ENCODE measurements around the gene MFSD2A.
A peak's percentile ranks its signal among the peaks of the same experiment; 100 is the strongest.

Gene MFSD2A

DNA sequence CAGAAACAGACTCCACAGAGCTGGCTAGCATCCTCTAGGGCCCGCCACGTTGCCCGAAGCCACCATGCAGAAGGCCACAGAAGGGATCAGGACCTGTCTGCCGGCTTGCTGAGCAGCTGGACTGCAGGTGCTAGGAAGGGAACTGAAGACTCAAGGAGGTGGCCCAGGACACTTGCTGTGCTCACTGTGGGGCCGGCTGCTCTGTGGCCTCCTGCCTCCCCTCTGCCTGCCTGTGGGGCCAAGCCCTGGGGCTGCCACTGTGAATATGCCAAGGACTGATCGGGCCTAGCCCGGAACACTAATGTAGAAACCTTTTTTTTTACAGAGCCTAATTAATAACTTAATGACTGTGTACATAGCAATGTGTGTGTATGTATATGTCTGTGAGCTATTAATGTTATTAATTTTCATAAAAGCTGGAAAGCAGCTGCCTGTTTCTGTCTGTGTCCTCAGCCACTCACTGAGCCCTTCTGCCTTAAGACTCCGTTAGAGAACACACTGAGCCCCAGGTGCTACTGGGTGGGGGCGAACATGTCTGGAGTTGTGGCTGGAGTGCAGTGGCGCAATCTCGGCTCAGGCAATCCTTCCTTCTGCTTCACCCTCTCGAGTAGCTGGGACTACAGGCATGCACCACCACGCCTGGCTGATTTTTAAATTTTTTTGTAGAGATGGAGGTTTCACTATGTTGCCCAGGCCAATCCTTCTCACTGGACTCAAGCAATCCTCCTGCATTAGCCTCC is 14.8 kb downstream of the MFSD2A start:
- no peak for FAIRE-seq
- no peak for DNase-seq (ENCODE audit: insufficient read length, low spot score)
- TF ChIP-seq, protein P1, sequence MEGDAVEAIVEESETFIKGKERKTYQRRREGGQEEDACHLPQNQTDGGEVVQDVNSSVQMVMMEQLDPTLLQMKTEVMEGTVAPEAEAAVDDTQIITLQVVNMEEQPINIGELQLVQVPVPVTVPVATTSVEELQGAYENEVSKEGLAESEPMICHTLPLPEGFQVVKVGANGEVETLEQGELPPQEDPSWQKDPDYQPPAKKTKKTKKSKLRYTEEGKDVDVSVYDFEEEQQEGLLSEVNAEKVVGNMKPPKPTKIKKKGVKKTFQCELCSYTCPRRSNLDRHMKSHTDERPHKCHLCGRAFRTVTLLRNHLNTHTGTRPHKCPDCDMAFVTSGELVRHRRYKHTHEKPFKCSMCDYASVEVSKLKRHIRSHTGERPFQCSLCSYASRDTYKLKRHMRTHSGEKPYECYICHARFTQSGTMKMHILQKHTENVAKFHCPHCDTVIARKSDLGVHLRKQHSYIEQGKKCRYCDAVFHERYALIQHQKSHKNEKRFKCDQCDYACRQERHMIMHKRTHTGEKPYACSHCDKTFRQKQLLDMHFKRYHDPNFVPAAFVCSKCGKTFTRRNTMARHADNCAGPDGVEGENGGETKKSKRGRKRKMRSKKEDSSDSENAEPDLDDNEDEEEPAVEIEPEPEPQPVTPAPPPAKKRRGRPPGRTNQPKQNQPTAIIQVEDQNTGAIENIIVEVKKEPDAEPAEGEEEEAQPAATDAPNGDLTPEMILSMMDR (IDR thresholded peaks at IDR 0.05; ENCODE audit: insufficient read depth, missing control alignments), result no peak

DNA sequence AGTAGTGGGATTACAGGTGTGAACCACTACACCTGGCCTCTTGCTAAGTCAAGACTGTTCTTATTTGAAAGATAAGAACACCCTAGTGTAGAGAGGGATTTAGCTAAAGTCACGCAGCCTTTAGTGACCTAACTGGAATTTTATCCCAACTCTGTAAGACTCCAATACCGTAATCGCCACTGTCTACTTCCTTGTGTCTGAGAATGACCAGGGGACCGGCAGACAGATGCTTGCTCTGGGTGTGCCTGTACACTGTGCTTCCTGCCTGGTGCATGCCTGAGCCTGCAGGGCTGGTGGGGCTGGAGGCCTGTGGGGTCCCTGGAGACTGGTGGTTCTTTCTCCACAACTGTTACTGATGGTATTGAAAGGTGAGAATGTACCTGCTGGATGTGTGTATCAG is 15.3 kb downstream of the MFSD2A start:
- FAIRE-seq, result no peak
- DNase-seq (ENCODE audit: insufficient read length, low spot score), result no peak
- TF ChIP-seq, protein P1 (IDR thresholded peaks at IDR 0.05; ENCODE audit: insufficient read depth, missing control alignments), result no peak

DNA sequence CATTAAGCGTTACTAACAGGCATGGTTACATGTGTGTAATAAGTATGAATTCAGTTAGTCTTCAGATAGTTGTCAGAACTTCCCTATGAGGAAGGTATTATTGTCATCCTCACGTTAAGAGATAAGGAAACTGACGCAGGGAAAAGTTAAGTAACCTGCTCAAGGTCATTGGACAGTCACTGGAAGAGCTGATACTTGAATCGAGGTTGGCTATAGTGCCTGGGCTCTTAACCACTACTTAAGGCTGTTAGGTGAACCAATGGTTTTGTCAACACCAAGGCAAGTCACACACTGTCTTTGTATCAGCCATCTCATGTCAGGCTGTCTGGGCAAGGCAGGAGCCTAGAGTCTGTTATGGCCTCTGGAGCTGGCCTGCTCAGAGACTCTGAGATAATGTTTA is 16.2 kb downstream of the MFSD2A start:
- FAIRE-seq (no peak), DNase-seq (ENCODE audit: insufficient read length, low spot score) (no peak)
- TF ChIP-seq, protein P1 (IDR thresholded peaks at IDR 0.05; ENCODE audit: insufficient read depth, missing control alignments), result no peak

DNA sequence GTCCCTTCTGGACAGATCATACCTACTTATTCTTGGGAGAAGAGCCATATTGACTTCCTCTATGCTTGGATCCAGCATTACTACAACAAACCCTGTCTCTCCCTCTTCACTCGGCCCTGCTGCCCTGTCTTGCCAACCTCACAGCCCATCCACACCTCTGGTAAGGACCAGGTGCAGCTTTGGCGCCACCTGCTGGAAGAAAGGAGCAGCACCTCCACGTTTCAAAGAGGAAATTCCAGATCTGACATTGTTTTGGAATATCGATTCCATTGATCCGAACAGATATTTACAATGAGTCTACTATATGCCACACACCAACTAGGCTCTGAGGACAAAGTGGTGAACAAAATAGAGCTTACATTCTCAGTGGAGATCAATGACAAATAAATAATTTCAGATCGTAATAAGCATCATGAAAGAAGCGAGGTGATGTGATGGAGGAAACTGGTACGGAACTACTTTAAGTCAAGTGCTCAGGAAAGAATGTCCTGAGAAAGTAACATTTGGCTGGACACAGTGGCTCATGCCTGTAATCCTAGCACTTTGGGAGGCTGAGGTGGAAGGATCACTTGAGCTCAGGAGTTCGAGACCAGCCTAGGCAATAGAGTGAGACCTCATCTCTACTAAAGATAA is 18.7 kb downstream of the MFSD2A start:
- peak; percentile 75 for DNase-seq (ENCODE audit: insufficient read length, low spot score)
- TF ChIP-seq, protein P1 (IDR thresholded peaks at IDR 0.05; ENCODE audit: insufficient read depth, missing control alignments), result peak; percentile 99
- no peak for FAIRE-seq

DNA sequence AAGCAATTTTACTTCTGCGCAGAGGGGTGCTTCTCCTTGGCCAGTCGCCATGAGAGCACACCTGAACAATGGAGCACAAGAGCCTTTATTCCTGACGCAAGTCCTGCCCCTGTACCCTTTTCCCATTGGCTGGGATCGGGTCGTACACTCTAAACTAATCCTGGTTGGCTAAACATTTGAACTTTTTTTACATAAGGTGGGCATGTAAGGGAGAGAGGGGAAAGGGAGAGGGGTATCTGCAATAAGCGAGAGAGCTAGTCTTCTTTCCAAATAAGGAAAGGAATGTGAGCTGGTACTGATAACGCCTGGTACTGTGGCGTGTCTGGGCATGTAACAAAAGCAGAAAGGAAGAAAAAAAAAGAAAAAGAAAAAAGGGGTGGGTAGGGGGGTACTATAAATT is 21.8 kb downstream of the MFSD2A start:
- TF ChIP-seq, protein P1 (IDR thresholded peaks at IDR 0.05; ENCODE audit: insufficient read depth, missing control alignments), result no peak
- no peak for FAIRE-seq

DNA sequence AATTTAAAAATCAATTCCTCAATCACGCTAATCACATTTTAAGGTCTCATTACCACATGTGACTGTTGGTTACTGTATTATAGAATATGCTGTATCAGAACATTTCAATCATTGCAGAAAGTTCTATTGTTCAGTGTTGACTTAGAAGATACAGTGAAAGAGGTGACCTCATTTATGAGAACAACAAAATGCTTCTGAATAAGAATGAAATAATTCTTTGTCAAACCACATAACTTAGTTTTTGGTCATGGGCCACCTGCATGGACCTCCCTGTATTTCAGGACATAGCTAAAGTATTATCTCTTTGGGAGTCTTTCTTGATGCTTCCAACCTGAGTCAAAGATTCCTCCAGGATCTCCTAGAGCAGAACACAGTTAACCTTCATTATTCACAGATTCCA is 22.3 kb downstream of the MFSD2A start:
- no peak for DNase-seq (ENCODE audit: insufficient read length, low spot score)
- TF ChIP-seq, protein P1 (IDR thresholded peaks at IDR 0.05; ENCODE audit: insufficient read depth, missing control alignments), result no peak
- FAIRE-seq, result no peak

More for the DNA sequence above, 21.8 kb downstream of the MFSD2A start:
- DNase-seq (ENCODE audit: insufficient read length, low spot score), result no peak

DNA sequence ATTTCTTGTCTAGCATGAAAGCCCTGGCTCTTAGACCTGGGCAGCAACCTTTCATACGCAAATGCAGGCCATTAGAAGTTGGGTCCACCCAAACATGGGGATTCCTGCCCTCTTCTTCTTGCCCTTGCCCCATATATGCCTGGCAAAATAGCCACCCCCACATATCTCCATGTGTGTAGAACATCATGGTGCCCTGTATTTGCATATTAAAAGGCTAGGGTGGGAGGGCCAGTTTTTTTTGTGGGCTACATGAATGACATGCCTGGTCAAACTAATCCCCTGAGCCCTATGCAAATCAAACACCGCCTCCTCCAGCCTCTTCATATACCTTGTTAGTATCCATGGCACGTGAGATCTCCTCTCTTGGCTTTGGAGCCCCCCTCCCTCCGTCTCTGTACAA is 24.7 kb downstream of the MFSD2A start:
- FAIRE-seq (no peak), DNase-seq (ENCODE audit: insufficient read length, low spot score) (no peak)
- TF ChIP-seq, protein P1 (IDR thresholded peaks at IDR 0.05; ENCODE audit: insufficient read depth, missing control alignments), result no peak

All from D721Med (cell line).